Inflammatory macrophage treated with lipopolysaccharide for 1 hour (primary cell): ENCODE measurements around the gene ZYX.
A peak's percentile ranks its signal among the peaks of the same experiment; 100 is the strongest.
"Not testable (repeated sequence)": the region's sequence is repeated elsewhere in the genome, so short reads cannot be mapped to it uniquely, and the experiment has no call there.

ENCODE experiments used
- DNase-seq, 2 donors: peaks; one replicate each; pipeline ENCODE4 v3.0.0-alpha.2; 2020 to 2022

ZYX gene

GRCh38 chr7:143417734-143418383 lies 36.7 kb downstream of the ZYX start:
- no peak for DNase-seq

- DNase-seq: no peak
These were observed 37.7 kb downstream of the ZYX start for GRCh38 chr7:143418681-143419458.

- DNase-seq: no peak
These were observed 38.7 kb downstream of the ZYX start for GRCh38 chr7:143419880-143420279.

GRCh38 chr7:143420624-143421023 lies 39.5 kb downstream of the ZYX start:
- not testable (repeated sequence) for DNase-seq

- DNase-seq: no peak
These were observed 40.9 kb downstream of the ZYX start for GRCh38 chr7:143422033-143422432.

GRCh38 chr7:143424476-143424875 lies 43.3 kb downstream of the ZYX start:
- DNase-seq: not testable (repeated sequence)

- DNase-seq: no peak
These were observed 45.5 kb downstream of the ZYX start for GRCh38 chr7:143426479-143427142.

GRCh38 chr7:143429770-143430698 lies 48.9 kb downstream of the ZYX start:
- DNase-seq: peak in 1 of 2 donors; percentile 37

GRCh38 chr7:143431109-143431508 lies 50.0 kb downstream of the ZYX start:
- no peak for DNase-seq

GRCh38 chr7:143433759-143434158 lies 52.6 kb downstream of the ZYX start:
- DNase-seq: no peak

- no peak for DNase-seq
These were observed 53.5 kb downstream of the ZYX start for GRCh38 chr7:143434660-143435059.

GRCh38 chr7:143435266-143435665 lies 54.1 kb downstream of the ZYX start:
- DNase-seq: no peak

- DNase-seq: peak in 1 of 2 donors; percentile 41
These were observed 55.3 kb downstream of the ZYX start for GRCh38 chr7:143436325-143436946.

- no peak for DNase-seq
These were observed 56.4 kb downstream of the ZYX start for GRCh38 chr7:143437578-143437977.

- peak in 1 of 2 donors; percentile 62 for DNase-seq
These were observed 58.7 kb downstream of the ZYX start for GRCh38 chr7:143439866-143440265.
